Spleen (tissue), 11 donors: ENCODE data around the gene DGKE. TPM values are rescaled to one million over a fixed set of nuclear protein-coding genes. Genes with fewer than 3 reads are reported as not detected.
A peak's percentile ranks its signal among the peaks of the same experiment; 100 is the strongest.

Experiments used
- DNase-seq: peaks from one replicate; pipeline ENCODE4 v3.0.0-alpha.2; 2020
- H3K27ac ChIP-seq, 8 donors: fragments of 200-600 bp; sonication (generic) in 7 of 8; 1 replicate in 4 of 8; 2 replicates in 4 of 8; pipeline versions ENCODE4 v1.5.0 to v1.8.0; 2016 to 2021; ENCODE audit warnings: inconsistent platforms in 4 of 8, mild to moderate bottlenecking in 4 of 8, moderate library complexity in 1 of 8
- H3K27me3 ChIP-seq, 7 donors: fragments of 200-600 bp; sonication (generic) in 6 of 7; replicated peaks in 1 of 7; 1 replicate in 4 of 7; 2 replicates in 3 of 7; pipeline versions ENCODE4 v1.5.0 to v1.8.0; 2016 to 2021; ENCODE audit warnings: inconsistent platforms in 3 of 7, mild to moderate bottlenecking in 1 of 7
- H3K36me3 ChIP-seq, 6 donors: fragments of 200-600 bp; sonication (generic) in 5 of 6; 1 replicate in 4 of 6; 2 replicates in 2 of 6; pipeline versions ENCODE4 v1.5.0 to v1.8.0; 2016 to 2021; ENCODE audit warnings: inconsistent platforms in 2 of 6
- H3K4me1 ChIP-seq, 6 donors: fragments of 200-600 bp; sonication (generic) in 5 of 6; 1 replicate in 3 of 6; 2 replicates in 3 of 6; pipeline versions ENCODE4 v1.5.0 to v1.8.0; 2016 to 2021; ENCODE audit warnings: inconsistent platforms in 3 of 6
- H3K4me3 ChIP-seq, 8 donors: fragments of 200-600 bp; sonication (generic) in 7 of 8; 1 replicate in 4 of 8; 2 replicates in 4 of 8; pipeline versions ENCODE4 v1.5.0 to v1.8.0; 2016 to 2021; ENCODE audit warnings: inconsistent platforms in 4 of 8, mild to moderate bottlenecking in 4 of 8, moderate library complexity in 2 of 8
- H3K9me3 ChIP-seq, 8 donors: fragments of 200-600 bp; sonication (generic) in 7 of 8; 1 replicate in 4 of 8; 2 replicates in 4 of 8; pipeline versions ENCODE4 v1.5.0 to v1.8.0; 2016 to 2021; ENCODE audit warnings: inconsistent platforms in 4 of 8
- POLR2A ChIP-seq, 3 donors: fragments of 450-650 bp; IDR thresholded peaks; one replicate each; pipeline ENCODE4 v1.5.1; 2017; ENCODE audit warnings: antibody characterized with exemption in 3 of 3, mild to moderate bottlenecking in 1 of 3
- POLR2AphosphoS5 ChIP-seq, 3 donors: sonication (generic); formaldehyde crosslinking; IDR thresholded peaks; one replicate each; pipeline ENCODE4 v1.5.1; 2017; ENCODE audit warnings: antibody characterized with exemption in 3 of 3
- WGBS, 5 donors: extraction: QIAGEN DNeasy Blood & Tissue Kit in 3 of 5; methylation state at CpG; one replicate each; pipeline versions ENCODE4 v1.1.5 to v1.1.7; 2013 to 2018; 5-methylcytosine and 5-hydroxymethylcytosine counted together
- intact Hi-C: fragments of 100-400 bp; cut with DNase I; formaldehyde crosslinking; loops from one replicate; pipeline ENCODE4 v1.15.0; 2023; ENCODE audit warnings: low total_unique reads
- polyA plus RNA-seq, 3 donors: library from polyadenylated mRNA; stranded (reverse); fragments of 200-250 nt; gene quantifications; one replicate each; pipeline ENCODE4 v1.2.1, GENCODE V29; 2013
- total RNA-seq, 7 donors: library from RNA; depleted of rRNA in 3 of 7; stranded (reverse); fragments of >200 nt in 3 of 7; fragmentation: NEBNext Ultra II Directional in 4 of 7; extraction: Animal tissue kit (Norgen Biotek cat#: 25700) in 4 of 7; gene quantifications; one replicate each; pipeline versions ENCODE4 v1.1.0 to v1.2.1, GENCODE V29; 2016 to 2021
- TF ChIP-seq, protein P1 (sequence below), 11 experiments: fragments of 200-600 bp in 7 of 11; fragments of 450-650 bp in 4 of 11; sonication (generic) in 4 of 11; IDR thresholded peaks in 8 of 11; conservative IDR thresholded peaks in 3 of 11; 1 replicate in 7 of 11; 2 replicates in 4 of 11; pipeline versions ENCODE4 v1.4.0 to v1.8.0; 2016 to 2021; ENCODE audit warnings: antibody characterized with exemption in 11 of 11, inconsistent platforms in 4 of 11, mild to moderate bottlenecking in 1 of 11
- donor health status: healthy with polysubstance abuse.
- donor health status: DM: no; HTN: no; CAD: no; lungs with moderate emphysema.
- donor health status: DM: no; HTN: no; CAD: no.
- donor health status: Bipolar disorder and iron deficiency.
- donor health status: healthy.
- donor health status: DM: no; HTN: no; CAD: no.
- donor health status: DM: yes; HTN: yes; CAD: no.

Gene DGKE
- total and polyA plus RNA-seq, 10 donors, result 2.3 to 37.3 (median 22.2) TPM

DNA sequence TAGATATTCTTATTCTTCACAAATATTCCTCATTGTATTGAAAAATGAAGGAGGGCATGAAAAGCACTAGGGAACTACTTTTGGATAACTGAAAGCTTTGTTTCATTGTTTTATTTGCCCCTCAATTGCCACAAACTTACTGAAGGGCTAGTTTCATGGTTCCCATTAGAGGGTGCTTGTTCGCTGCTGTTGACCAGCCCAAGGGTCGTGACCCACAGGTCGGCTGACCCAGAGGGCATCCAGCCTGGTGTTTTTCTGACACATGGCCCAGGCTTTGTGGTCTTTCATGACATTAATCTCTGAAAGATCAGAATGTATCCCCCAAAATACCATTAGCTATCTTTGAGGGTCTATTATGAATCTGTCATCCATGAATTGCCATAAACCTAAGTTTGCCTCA lies 30.0 kb downstream of the DGKE start:
- DNase-seq, result no peak
- Histone ChIP-seq H3K27me3 (no peaks in the 10 kb centered on the region), H3K4me1 (no peaks in the 10 kb centered on the region), H3K4me3 (no peak overlapping the region), H3K9me3 (no peaks in the 10 kb centered on the region), H3K36me3 (peaks cover 0 to 71% (median 34%) of the 10 kb centered on the region in 6 donors), H3K27ac (no peak overlapping the region)
- TF ChIP-seq, protein P1, sequence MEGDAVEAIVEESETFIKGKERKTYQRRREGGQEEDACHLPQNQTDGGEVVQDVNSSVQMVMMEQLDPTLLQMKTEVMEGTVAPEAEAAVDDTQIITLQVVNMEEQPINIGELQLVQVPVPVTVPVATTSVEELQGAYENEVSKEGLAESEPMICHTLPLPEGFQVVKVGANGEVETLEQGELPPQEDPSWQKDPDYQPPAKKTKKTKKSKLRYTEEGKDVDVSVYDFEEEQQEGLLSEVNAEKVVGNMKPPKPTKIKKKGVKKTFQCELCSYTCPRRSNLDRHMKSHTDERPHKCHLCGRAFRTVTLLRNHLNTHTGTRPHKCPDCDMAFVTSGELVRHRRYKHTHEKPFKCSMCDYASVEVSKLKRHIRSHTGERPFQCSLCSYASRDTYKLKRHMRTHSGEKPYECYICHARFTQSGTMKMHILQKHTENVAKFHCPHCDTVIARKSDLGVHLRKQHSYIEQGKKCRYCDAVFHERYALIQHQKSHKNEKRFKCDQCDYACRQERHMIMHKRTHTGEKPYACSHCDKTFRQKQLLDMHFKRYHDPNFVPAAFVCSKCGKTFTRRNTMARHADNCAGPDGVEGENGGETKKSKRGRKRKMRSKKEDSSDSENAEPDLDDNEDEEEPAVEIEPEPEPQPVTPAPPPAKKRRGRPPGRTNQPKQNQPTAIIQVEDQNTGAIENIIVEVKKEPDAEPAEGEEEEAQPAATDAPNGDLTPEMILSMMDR (IDR thresholded peaks at IDR 0.05 in 8 of 11, conservative IDR thresholded peaks at IDR 0.05 in 3 of 11), result no peak
- TF ChIP-seq POLR2AphosphoS5 (IDR thresholded peaks at IDR 0.05), result no peak
- no peak for TF ChIP-seq POLR2A (IDR thresholded peaks at IDR 0.05)
- 65 to 81% (median 73%) methylated on average over 3 of the region's 3 CpGs for WGBS, 5 donors
- intact Hi-C loops, result no loop called here

DNA sequence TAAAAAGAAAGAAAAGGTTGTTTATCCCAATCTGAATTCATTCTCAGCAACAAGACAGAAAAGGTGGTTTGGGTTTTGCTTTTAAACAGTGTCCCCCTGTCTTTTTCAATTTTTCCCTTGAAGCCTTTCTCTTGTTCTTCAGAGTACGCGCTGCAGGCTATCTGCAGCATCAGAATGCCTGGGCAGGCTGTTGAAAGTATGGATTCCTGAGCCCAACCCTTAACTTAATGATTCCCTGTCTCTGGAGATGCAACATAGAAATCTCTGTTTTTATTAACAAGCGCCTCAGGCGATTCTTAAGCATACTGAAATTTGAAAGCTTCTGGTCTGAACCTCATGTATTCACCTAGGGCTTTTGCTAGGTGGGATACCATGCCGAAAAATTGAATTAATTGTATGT lies 32.1 kb downstream of the DGKE start:
- H3K9me3 ChIP-seq, result no peaks in the 10 kb centered on the region
- no peak for DNase-seq
- TF ChIP-seq POLR2A (IDR thresholded peaks at IDR 0.05) (no peak), POLR2AphosphoS5 (IDR thresholded peaks at IDR 0.05) (no peak)
- TF ChIP-seq, protein P1 (IDR thresholded peaks at IDR 0.05 in 8 of 11, conservative IDR thresholded peaks at IDR 0.05 in 3 of 11), result no peak
- H3K27me3 ChIP-seq, result no peaks in the 10 kb centered on the region
- intact Hi-C loops, result no loop called here
- no peak overlapping the region for H3K27ac ChIP-seq
- peaks cover 0 to 50% (median 19%) of the 10 kb centered on the region in 6 donors for H3K36me3 ChIP-seq
- 97 to 99% (median 98%) methylated on average over 5 of the region's 5 CpGs for WGBS, 5 donors
- no peaks in the 10 kb centered on the region for H3K4me1 ChIP-seq
- H3K4me3 ChIP-seq, result no peak overlapping the region

DNA sequence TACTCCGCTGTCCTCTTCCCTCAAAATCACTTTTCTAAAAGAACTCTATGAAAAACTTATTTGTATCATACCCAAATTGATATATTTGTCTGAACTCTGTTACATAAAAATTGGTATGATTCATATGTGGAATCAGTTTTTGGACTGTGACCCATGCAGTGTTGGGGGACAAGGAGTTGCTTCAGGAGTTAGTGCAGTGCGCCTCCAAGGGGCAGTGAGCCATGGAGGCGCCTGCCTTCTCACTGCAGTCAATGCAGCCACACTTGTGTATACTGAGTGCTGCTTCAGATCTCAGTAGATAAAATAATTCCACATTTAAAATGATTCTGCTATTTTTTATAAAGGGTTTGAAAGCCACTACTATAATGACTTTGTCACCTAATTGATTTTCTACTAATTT lies 32.5 kb downstream of the DGKE start:
- no peak for DNase-seq
- WGBS, 5 donors, result 30 to 70% (median 53%) methylated on average over 3 of the region's 3 CpGs
- intact Hi-C loops, result no loop called here
- TF ChIP-seq POLR2A (IDR thresholded peaks at IDR 0.05), result no peak
- TF ChIP-seq, protein P1 (IDR thresholded peaks at IDR 0.05 in 8 of 11, conservative IDR thresholded peaks at IDR 0.05 in 3 of 11), result peak in 1 of 11 experiments; percentile 11
- no peak for TF ChIP-seq POLR2AphosphoS5 (IDR thresholded peaks at IDR 0.05)
- no peak overlapping the region for H3K27ac ChIP-seq
- peaks cover 0 to 46% (median 18%) of the 10 kb centered on the region in 6 donors for H3K36me3 ChIP-seq
- no peaks in the 10 kb centered on the region for H3K4me1 ChIP-seq
- no peak overlapping the region for H3K4me3 ChIP-seq
- no peaks in the 10 kb centered on the region for H3K27me3 ChIP-seq
- no peaks in the 10 kb centered on the region for H3K9me3 ChIP-seq

DNA sequence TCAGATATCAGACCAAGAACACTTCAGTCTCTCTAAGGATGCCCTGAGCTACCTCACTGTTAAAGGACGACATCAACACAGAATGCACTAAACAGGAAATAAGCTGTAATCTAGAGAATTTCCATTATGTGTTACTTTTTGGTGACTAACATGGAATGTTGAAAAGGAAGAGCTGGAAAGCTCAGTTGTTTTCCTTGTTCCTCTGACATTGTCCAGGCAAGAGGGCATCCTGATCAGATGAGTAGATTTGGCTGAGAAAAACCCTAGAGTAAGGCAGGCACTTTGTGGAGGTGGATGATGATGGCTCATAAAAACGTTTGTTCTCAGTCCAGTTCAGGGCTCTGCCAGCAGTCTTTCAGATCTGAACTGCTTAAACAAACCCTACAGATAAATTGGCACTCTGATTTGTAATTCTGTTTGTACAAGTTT lies 34.0 kb downstream of the DGKE start:
- peaks cover 0 to 32% (median 6%) of the 10 kb centered on the region in 6 donors for H3K36me3 ChIP-seq
- H3K4me1 ChIP-seq, result no peaks in the 10 kb centered on the region
- peak overlapping the region in 2 of 8 donors; percentile 29 to 65 for H3K27ac ChIP-seq
- intact Hi-C loops, result no loop called here
- TF ChIP-seq, protein P1 (IDR thresholded peaks at IDR 0.05 in 8 of 11, conservative IDR thresholded peaks at IDR 0.05 in 3 of 11), result no peak
- TF ChIP-seq POLR2A (IDR thresholded peaks at IDR 0.05) (no peak), POLR2AphosphoS5 (IDR thresholded peaks at IDR 0.05) (no peak)
- DNase-seq, result no peak
- WGBS, 5 donors, result 37 to 71% (median 48%) methylated on average over 2 of the region's 2 CpGs
- H3K4me3 ChIP-seq, result no peak overlapping the region
- H3K27me3 ChIP-seq, result no peaks in the 10 kb centered on the region
- H3K9me3 ChIP-seq, result no peaks in the 10 kb centered on the region
